H1 (cell line): ENCODE measurements around the gene MOGAT3. TPM values are rescaled to one million over a fixed set of nuclear protein-coding genes. Genes with fewer than 3 reads are reported as not detected.

ENCODE experiments used
- BACH1 ChIP-seq: IDR thresholded peaks from 2 replicates; pipeline ENCODE4 v1.6.1; 2012; ENCODE audit warnings: low read length, improper control_type of control experiment
- CHD7 ChIP-seq: fragments of 300-600 bp; sonication (generic); IDR thresholded peaks from 2 replicates; pipeline ENCODE4 v1.7.1; 2012; ENCODE audit warnings: low read length, moderate library complexity, mild to moderate bottlenecking, inconsistent platforms; ENCODE audit not compliant: insufficient replicate concordance
- E2F6 ChIP-seq: IDR thresholded peaks from 2 replicates; pipeline ENCODE4 v1.6.1; 2012; ENCODE audit warnings: inconsistent platforms
- KDM5A ChIP-seq: fragments of 200-600 bp; IDR thresholded peaks from 2 replicates; pipeline ENCODE4 v1.7.1; 2012; ENCODE audit warnings: mild to moderate bottlenecking, low read length, inconsistent platforms, mixed read lengths
- RAD21 ChIP-seq, 2 experiments: IDR thresholded peaks in 1 of 2; conservative IDR thresholded peaks in 1 of 2; 2 replicates each; pipeline ENCODE4 v1.6.1; 2011; ENCODE audit warnings: low read depth in 2 of 2, low read length in 2 of 2, improper control_type of control experiment in 1 of 2, inconsistent platforms in 1 of 2, mild to moderate bottlenecking in 1 of 2, moderate library complexity in 1 of 2
- RFX5 ChIP-seq: IDR thresholded peaks from 2 replicates; pipeline ENCODE4 v1.6.1; 2011; ENCODE audit warnings: low read depth, low read length, improper control_type of control experiment, borderline replicate concordance
- USF2 ChIP-seq: IDR thresholded peaks from 2 replicates; pipeline ENCODE4 v1.6.1; 2011; ENCODE audit warnings: low read length, improper control_type of control experiment
- polyA plus RNA-seq, 7 experiments: library from polyadenylated mRNA; depleted of rRNA in 3 of 7; stranded (reverse) in 5 of 7; unstranded in 2 of 7; fragments of >200 nt in 5 of 7; fragments of 200-250 nt in 2 of 7; gene quantifications; 1 replicate in 5 of 7; 2 replicates in 1 of 7; 4 replicates in 1 of 7; pipeline versions ENCODE4 v1.2.1 to v1.2.3, GENCODE V29; 2011 to 2013; ENCODE audit warnings: missing spikeins in 2 of 7, mixed read lengths in 2 of 7
- total RNA-seq: library from RNA; stranded (reverse); fragmentation: NEBNext Ultra II Directional; extraction: Animal tissue kit (Norgen Biotek cat#: 25700); gene quantifications from 2 replicates; pipeline ENCODE4 v1.2.1, GENCODE V29; 2021

MOGAT3 gene
- total and polyA plus RNA-seq, 2 of the 8 experiments (the other 6 are each of a cell fraction or from before 2014, with no cell fraction given) = 0.21 to 0.82 TPM

GRCh38 chr7:101201695-101202602 lies 1.1 kb upstream of the MOGAT3 start (continued):
- TF ChIP-seq RAD21 (IDR thresholded peaks at IDR 0.05 in 1 of 2, conservative IDR thresholded peaks at IDR 0.05 in 1 of 2; ENCODE audit: low read depth in 2 of 2, low read length in 2 of 2) (no peak), KDM5A (no peak), CHD7 (no peak), RFX5 (no peak), BACH1 (no peak), USF2 (no peak), E2F6 (peak; percentile 76)
